HepG2 (cell line): ENCODE results near the gene ACSS3.

Experiments
- BCL3 ChIP-seq: sonication (generic); formaldehyde crosslinking; IDR thresholded peaks from 2 replicates; pipeline ENCODE4 v1.5.1; 2020; ENCODE audit warnings: mild to moderate bottlenecking, missing genetic modification reagents, moderate library complexity
- CREB1 ChIP-seq, 2 experiments: fragments of 450-650 bp in 1 of 2; IDR thresholded peaks; 2 replicates each; pipeline ENCODE4 v1.6.1; 2016 to 2017; ENCODE audit warnings: control low read depth in 1 of 2, mild to moderate bottlenecking in 1 of 2, missing compliant biosample characterization in 1 of 2, missing genetic modification characterization in 1 of 2
- CTCF ChIP-seq: sonication (generic); formaldehyde crosslinking; IDR thresholded peaks from 2 replicates; pipeline ENCODE4 v1.5.0; 2020; ENCODE audit warnings: mild to moderate bottlenecking, missing genetic modification reagents, moderate library complexity
- GPN1 ChIP-seq: sonication (generic); formaldehyde crosslinking; IDR thresholded peaks from 2 replicates; pipeline ENCODE4 v1.5.1; 2020; ENCODE audit warnings: missing genetic modification reagents, borderline replicate concordance
- HNRNPL ChIP-seq: fragments of 200-400 bp; formaldehyde crosslinking; IDR thresholded peaks from 2 replicates; pipeline ENCODE4 v1.6.1; 2017; ENCODE audit warnings: mild to moderate bottlenecking, low read depth, low read length
- JUND ChIP-seq: sonication (generic); formaldehyde crosslinking; IDR thresholded peaks from 2 replicates; pipeline ENCODE4 v1.8.0; 2022; ENCODE audit warnings: mild to moderate bottlenecking, missing genetic modification reagents
- RFX1 ChIP-seq: fragments of 450-650 bp; IDR thresholded peaks from 2 replicates; pipeline ENCODE4 v1.6.1; 2017
- ZNF24 ChIP-seq: fragments of 450-650 bp; IDR thresholded peaks from 2 replicates; pipeline ENCODE4 v1.6.1; 2017; ENCODE audit warnings: antibody characterized with exemption, mild to moderate bottlenecking
- ZNF431 ChIP-seq: sonication (generic); formaldehyde crosslinking; IDR thresholded peaks from 2 replicates; pipeline ENCODE4 v1.9.0; 2022; ENCODE audit warnings: missing genetic modification reagents, low read depth, mild to moderate bottlenecking, borderline replicate concordance

- no peak for TF ChIP-seq ZNF24
- TF ChIP-seq CREB1 (IDR thresholded peaks at IDR 0.05) = no peak
- TF ChIP-seq CREB1 (CRISPR knock-in tag; IDR thresholded peaks at IDR 0.05) = no peak
- no peak for TF ChIP-seq BCL3 (CRISPR knock-in tag)
- no peak for TF ChIP-seq RFX1
- TF ChIP-seq GPN1 (CRISPR knock-in tag) = no peak
- no peak for TF ChIP-seq CTCF
- no peak for TF ChIP-seq HNRNPL
- TF ChIP-seq ZNF431 = no peak
- TF ChIP-seq JUND (CRISPR knock-in tag) = no peak
Observed at GRCh38 chr12:81288651-81289050, 210.8 kb downstream of the ACSS3 start.
